Eye (tissue), 1 donor: ENCODE data around the gene EYA4.
"Not testable (repeated sequence)": the region's sequence is repeated elsewhere in the genome, so short reads cannot be mapped to it uniquely, and the experiment has no call there.

Experiments used
- DNase-seq: peaks from one replicate; pipeline ENCODE4 v3.0.0-alpha.2; 2015

EYA4 gene

GRCh38 chr6:133358574-133359150 lies 117.5 kb downstream of the EYA4 start:
- DNase-seq = no peak

GRCh38 chr6:133359256-133359655 lies 118.1 kb downstream of the EYA4 start:
- DNase-seq = no peak

DNA sequence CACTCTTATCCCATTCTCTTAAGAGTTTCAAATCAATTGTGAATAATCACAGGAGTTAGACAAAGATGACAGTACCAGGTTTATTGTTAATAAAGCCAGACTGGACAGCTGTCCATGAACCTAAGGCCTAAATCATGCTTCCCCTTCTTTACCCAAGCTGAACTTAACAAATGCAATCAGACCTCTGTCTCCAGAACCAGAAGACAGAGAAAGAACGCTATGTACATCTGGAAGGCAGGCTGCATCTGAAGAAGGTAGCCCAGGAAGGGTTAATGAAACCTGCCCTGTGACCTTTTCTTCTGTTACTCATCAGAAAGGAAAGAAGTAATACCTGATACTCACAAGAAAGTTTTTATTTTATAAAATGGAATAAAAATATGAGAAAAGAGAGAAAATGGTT lies 118.6 kb downstream of the EYA4 start:
- no peak for DNase-seq

GRCh38 chr6:133360194-133360593 lies 119.0 kb downstream of the EYA4 start:
- no peak for DNase-seq

- no peak for DNase-seq
These were observed 121.7 kb downstream of the EYA4 start for GRCh38 chr6:133362813-133363212.

- DNase-seq = no peak
These were observed 127.5 kb downstream of the EYA4 start for GRCh38 chr6:133368664-133369063.

- DNase-seq = no peak
These were observed 128.7 kb downstream of the EYA4 start for GRCh38 chr6:133369773-133370272.

GRCh38 chr6:133376743-133377142 lies 135.6 kb downstream of the EYA4 start:
- no peak for DNase-seq

GRCh38 chr6:133377219-133377618 lies 136.1 kb downstream of the EYA4 start:
- no peak for DNase-seq

DNA sequence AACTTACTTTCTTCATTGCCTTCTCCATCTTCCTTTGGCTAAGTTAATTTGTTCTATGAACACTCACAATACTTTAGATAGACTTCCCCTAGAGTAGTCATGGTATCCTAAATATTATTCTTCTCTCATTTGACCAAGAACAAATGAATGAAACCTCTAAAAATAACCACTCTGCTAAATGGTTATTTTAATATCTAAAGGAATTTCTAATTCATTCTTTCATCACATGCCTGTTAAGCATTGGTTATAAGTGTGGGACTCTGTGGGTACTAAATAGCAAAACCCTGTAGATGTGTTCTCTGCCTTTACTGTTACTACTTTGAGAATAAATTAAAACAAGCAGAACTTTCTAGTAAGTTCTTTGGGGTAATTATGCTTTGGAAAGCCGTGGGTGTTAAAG lies 138.9 kb downstream of the EYA4 start:
- DNase-seq = no peak

DNA sequence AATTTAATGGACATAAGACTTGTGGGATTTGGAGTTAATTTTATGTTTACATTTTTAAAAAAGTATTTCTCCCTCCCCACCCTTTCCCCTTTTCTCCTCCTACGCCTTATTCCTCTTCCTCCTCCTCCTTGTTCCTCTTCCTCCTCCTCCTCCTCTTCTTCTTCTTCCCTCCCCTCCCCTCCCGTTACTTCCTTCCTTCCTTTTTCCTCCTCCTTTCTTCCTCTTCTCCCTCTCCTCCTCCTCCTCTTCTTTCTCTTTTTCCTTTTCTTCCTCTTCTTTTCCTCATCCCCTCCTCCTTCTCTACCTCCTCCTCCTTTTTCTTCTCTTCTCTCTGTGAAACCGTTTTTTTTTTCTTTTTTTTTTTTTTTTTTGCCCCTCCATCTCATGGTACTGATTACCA lies 139.6 kb downstream of the EYA4 start:
- no peak for DNase-seq

DNA sequence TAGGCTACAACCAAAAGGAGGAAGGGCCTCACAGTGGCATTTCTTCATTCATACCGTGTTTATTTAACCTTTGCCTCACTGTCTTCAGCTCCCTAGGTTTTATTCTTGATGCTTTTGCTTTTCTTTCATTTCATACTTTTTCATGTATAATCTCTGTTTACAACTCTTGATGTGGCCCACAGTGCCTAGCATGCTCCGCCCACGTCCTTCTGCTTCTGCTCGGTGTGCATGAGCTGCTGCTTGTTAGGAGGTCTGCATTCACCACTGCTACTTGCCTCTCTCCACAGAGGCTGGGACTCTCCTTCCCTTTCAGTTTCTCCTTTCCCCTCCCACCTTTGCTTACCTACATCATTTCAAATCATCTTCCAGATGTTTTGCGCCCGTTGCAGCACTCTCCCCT lies 147.6 kb downstream of the EYA4 start:
- DNase-seq = no peak

DNA sequence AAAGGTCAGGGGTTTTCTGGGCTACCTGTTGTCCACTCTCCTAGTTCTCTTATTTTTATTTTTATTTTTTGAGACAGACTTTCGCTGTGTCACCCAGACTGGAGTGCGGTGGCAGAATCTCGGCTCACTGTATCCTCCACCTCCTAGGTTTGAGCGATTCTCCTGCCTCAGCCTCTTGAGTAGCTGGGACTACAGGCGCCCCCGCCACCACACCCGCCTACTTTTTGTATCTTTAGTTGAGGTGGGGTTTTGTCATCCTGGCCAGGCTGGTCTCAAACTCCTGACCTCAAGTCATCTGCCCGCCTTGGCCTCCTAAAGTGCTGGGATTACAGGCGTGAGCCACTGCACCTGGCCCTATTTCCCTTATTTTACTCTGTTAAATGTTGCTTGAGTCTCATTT lies 149.0 kb downstream of the EYA4 start:
- no peak for DNase-seq

- DNase-seq = no peak
These were observed 150.9 kb downstream of the EYA4 start for GRCh38 chr6:133392015-133392414.

- no peak for DNase-seq
These were observed 151.5 kb downstream of the EYA4 start for GRCh38 chr6:133392641-133393040.

DNA sequence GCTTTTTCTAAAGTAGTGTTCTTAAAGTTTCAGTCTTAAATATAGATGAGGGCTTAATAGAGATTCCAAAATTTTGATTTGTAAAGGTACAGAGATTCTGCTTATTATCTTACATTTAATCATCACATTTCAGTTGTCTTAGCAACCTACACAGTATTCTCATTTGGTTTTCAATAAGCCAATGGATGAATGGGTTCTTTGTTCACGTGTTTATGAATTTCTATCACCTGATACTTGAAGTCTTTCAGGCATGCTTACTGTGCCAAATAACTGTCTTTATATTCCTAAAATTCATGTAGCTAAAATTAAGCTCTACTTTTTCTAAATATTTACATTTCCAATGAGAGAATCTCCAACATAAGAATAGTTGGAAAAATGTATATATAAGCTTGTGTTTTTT lies 152.7 kb downstream of the EYA4 start:
- no peak for DNase-seq

DNA sequence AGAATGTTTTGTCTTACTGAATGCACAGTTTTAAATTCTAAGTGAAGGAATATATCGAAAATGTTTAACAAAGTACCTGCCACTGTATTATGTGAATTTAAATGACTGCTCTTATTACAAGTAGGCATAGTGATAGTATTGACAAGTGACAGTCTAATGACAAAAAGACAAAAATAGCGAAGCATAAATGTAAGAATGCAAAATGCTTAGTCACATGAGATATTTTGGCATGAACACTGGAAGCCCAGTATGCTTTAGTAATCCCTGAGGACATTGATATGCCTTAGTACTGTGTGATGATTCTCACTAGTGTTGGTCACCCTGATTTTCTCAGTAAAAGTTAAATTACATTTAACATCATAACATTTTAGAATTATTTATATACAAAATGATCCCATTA lies 153.5 kb downstream of the EYA4 start:
- no peak for DNase-seq

GRCh38 chr6:133396233-133396983 lies 155.3 kb downstream of the EYA4 start:
- DNase-seq = peak; percentile 51

GRCh38 chr6:133396984-133397348 lies 155.8 kb downstream of the EYA4 start:
- no peak for DNase-seq

GRCh38 chr6:133397601-133398000 lies 156.4 kb downstream of the EYA4 start:
- not testable (repeated sequence) for DNase-seq

DNA sequence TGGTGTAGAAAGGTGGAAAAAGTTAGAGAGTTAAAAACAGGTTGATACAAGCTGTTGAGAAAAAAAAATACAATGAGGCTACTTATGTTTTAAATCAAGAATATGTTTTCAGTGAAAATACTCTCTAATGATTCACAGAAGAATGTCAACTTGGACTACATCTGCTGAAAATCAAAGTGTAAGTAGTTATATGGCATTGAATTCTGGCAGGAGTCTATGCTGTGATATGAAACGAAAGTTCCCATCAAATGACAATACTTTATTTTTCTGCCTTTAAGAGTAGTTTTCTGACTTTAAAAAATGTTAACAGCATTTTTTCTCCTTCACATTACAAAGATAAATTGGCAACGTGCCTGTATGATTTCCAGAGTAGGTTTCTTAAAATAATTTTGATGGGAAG lies 158.3 kb downstream of the EYA4 start:
- no peak for DNase-seq

GRCh38 chr6:133404151-133404550 lies 163.0 kb downstream of the EYA4 start:
- DNase-seq = no peak

GRCh38 chr6:133404728-133405127 lies 163.6 kb downstream of the EYA4 start:
- DNase-seq = no peak

GRCh38 chr6:133407320-133408100 lies 166.4 kb downstream of the EYA4 start:
- no peak for DNase-seq
